ENCODE measurements around the gene ADAMTS17.

DNA sequence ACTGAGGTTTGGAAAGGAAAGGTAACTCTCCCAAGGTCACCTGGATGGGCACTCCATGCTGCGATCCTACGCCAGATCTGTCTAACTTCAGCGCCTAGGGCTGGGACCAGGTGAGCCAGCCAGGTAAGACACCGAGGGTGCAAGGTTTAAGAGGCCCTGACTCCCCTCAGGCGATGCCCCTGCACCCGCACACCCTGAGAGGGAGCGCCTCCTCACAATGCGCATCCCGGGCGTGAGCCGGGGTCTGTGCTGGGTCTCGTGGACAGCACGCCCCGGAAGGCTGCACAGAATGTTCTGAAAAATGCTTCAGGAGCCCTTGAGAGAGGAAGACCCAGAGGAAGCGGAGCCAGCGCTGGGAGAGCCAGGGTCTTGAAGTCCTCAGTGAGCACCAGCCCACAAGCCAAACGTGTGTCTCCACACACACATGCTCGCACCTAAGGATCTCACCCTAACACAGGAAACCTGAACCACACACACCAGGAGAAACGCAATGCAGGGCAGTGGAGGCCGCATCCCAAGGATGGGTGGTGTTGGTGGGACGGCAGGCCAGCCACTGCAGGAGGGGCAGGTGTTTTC lies 142.0 kb downstream of the ADAMTS17 start:
- no peak for TF ChIP-seq EZH2 (IDR thresholded peaks at IDR 0.05; ENCODE audit: borderline replicate concordance, low read depth, low read length, severe bottlenecking)
- TF ChIP-seq, protein P1, sequence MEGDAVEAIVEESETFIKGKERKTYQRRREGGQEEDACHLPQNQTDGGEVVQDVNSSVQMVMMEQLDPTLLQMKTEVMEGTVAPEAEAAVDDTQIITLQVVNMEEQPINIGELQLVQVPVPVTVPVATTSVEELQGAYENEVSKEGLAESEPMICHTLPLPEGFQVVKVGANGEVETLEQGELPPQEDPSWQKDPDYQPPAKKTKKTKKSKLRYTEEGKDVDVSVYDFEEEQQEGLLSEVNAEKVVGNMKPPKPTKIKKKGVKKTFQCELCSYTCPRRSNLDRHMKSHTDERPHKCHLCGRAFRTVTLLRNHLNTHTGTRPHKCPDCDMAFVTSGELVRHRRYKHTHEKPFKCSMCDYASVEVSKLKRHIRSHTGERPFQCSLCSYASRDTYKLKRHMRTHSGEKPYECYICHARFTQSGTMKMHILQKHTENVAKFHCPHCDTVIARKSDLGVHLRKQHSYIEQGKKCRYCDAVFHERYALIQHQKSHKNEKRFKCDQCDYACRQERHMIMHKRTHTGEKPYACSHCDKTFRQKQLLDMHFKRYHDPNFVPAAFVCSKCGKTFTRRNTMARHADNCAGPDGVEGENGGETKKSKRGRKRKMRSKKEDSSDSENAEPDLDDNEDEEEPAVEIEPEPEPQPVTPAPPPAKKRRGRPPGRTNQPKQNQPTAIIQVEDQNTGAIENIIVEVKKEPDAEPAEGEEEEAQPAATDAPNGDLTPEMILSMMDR (IDR thresholded peaks at IDR 0.05; ENCODE audit: borderline replicate concordance, extremely low read depth, low read length, poor library complexity, severe bottlenecking): no peak
